GM12874 (cell line): ENCODE measurements around the gene IGHMBP2.

Experiments used
- TF ChIP-seq, protein P1 (sequence below): IDR thresholded peaks from 2 replicates; pipeline ENCODE4 v1.5.1; 2011; ENCODE audit warnings: low read depth, mild to moderate bottlenecking, control low read depth, low read length, moderate library complexity; ENCODE audit not compliant: insufficient read depth

IGHMBP2 gene

DNA sequence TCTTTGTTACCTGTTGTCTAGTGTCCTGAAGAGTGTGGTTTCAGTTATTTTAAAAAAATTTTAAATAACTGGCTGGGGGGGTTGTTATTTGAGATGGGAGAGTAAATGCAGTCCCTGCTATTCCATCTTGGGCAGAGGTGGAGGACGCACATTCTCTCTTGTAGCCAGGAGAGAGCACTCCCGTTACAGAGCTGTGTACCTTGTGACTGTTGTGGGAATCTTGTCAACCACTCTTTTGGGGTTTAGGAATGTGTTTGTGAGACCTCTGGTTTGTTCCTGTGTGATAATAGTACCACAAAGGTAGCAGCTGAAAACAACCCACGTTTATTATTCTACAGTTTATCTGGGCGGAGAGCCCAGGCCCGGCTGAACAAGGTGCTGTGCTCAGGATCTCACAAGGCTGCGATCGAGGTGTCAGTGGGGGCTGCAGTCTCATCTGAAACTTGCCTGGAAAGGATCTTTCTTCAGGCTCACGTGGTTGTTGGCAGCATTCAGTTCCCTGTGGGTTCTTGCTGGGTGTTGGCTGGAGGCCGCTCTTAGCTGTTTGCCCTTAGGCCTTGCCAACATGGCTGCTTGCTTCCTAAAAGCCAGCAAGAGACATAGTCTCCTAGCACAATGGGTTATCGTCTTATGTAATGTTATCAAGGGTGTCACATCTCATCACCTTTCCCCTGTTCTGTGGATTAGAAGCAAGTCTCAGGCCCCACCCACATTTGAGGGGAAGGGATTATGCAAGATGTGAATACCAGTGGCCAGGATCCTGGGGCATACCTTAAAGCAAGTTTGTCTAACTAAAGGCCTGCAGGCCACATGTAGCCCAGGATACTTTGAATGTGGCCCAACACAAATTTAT, 20.6 kb downstream of the IGHMBP2 start:
- TF ChIP-seq, protein P1, sequence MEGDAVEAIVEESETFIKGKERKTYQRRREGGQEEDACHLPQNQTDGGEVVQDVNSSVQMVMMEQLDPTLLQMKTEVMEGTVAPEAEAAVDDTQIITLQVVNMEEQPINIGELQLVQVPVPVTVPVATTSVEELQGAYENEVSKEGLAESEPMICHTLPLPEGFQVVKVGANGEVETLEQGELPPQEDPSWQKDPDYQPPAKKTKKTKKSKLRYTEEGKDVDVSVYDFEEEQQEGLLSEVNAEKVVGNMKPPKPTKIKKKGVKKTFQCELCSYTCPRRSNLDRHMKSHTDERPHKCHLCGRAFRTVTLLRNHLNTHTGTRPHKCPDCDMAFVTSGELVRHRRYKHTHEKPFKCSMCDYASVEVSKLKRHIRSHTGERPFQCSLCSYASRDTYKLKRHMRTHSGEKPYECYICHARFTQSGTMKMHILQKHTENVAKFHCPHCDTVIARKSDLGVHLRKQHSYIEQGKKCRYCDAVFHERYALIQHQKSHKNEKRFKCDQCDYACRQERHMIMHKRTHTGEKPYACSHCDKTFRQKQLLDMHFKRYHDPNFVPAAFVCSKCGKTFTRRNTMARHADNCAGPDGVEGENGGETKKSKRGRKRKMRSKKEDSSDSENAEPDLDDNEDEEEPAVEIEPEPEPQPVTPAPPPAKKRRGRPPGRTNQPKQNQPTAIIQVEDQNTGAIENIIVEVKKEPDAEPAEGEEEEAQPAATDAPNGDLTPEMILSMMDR = no peak

DNA sequence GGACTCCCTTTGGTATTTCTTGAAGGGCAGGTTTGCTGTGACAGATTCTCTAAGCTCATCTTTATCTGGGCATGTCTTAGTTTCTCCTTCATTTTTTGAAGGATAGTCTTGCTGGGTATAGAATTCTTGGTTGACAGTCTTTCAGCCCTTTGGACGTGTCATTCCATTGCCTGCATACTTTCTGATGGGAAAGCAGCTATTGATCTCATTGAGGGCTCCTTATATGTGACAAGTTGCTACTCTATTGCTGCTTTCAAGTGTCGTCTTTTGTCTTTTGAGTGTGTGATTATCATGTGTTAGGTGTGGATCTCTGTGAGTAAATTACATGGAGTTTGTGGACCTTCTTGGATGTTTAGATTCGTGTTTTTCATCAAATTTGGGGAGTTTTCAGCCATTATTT, 21.9 kb downstream of the IGHMBP2 start:
- TF ChIP-seq, protein P1 = no peak

DNA sequence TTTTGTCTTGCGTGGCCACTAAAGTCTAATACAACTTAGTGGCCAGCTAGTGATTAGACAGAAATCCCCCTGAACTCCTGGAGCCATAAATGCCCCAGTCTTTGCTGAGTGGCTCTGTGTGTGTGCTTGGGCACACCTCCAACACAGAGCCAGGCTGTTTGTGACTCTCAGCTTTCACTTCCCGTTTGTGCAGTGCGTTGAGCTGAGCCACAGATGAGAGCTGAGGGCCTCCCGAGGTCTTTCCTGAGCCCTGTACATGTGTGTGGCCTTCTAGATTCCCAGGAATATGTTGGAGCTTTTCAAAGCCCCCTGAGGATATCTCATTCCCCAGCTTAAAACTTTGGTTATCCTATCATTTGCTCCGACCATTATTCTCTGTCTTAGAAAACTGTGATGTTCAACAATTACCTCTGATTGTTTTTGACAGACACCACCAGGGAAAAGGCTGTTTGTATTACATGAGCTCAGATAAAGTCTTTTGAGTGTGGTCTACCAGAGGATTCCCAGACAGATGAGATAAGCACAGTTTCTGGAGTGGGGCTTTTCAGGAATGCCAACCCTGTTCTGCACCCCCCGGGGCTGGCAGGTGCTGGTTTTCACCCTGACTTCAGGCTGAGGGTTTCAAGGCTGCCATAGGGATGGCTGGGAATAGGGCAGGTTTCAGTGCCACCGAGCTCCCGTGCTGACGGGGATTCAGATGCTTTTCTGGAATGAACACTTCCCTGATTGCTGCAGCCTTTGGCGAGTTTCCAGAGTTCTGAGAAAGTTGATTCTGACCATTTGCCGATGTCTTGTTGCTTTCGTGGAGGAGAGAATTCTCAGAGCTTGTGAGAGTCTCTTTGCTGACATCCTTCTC, 23.8 kb downstream of the IGHMBP2 start:
- TF ChIP-seq, protein P1 = no peak

DNA sequence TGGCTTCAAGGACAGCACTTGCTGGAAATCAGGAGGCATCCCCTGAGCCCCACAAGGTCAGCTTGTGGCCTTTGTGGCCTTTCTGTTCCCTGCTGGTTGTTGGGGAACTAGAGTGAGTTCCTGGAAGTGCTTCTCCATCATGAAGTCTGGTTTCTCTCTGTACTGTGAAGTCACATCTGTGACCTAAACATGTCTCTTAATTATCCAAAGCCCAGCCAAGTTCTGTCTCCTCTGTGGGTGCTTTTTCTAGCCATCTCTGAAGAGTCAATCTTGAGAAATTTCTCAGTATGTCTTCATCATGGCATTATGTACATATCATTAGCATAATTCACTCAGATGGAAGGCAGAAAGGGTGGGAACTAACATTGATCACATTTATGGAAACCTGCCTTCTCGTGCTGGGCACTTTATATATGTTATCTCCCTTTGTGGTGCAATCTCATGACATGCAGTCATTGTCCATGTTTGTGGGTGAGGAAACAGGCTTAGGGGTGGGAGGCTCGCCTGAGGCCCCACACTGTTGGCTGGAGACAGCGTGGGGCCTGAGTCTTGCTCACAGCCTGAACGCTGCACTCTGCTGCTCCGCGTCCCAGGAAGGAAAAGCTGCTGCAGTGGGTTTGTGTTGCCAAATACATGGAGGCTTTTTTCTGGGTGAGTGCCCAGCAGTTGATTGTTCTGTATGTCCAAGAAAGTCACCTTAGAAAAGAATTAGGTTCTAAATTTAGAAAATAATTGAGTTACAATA, 24.6 kb downstream of the IGHMBP2 start:
- TF ChIP-seq, protein P1 = no peak

DNA sequence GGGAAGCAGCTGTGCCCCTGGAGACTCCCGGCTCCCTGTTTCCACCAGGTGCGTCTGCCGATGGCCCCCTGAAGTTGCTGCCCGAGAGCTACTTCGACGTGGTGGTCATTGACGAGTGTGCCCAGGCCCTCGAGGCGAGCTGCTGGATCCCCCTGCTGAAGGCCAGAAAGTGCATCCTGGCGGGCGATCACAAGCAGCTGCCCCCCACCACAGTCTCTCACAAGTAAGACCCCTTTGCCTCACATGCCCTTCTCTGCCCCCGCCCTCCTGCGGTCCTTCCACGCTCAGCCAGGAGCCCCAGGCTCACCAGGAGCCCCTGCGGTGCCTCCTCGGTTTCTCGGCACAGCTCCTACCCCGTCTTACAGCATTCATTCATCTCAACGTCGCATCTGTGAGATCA, 25.4 kb downstream of the IGHMBP2 start:
- TF ChIP-seq, protein P1 = no peak

DNA sequence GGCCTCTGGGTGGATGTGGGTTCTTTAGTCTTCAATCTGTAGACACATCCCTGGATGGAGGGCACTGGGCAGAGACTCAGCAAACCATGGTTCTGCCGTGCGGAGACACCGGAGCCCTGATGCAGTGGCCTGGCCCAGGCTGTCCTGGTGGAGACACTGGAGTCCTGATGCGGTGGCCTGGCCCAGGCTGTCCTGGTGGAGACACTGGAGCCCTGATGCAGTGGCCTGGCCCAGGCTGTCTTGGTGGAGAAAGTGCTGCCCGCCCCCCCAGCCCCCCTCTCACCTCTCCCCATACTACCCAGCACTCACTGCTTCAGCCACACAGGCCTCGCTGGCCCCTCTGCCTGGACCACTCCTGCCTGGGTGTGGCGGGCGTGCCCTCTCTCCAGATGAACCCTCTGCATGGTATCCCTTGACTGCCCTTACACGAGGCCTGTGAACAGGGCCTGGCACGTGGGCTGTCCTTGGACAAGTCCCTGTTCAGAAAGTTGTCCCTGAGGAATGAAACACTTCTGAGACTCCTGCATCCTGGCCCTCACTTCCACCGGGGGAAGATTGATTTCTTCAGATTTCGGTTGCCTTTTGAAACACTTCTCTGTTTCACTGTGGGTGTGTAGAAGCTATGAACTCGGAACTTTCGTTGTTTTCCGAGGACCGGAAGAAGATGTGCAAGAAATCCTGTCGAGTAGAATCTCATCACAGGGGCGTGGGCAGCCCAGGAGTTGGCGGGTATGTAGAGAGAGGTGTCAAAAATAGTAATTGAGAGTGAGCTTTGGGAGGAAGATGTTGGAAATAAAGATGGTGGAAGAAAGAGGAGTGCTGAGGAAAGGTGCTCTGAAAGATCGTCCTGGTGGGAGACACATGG, 26.2 kb downstream of the IGHMBP2 start:
- TF ChIP-seq, protein P1 = no peak
